ENCODE measurements around the gene BPTF.
"Not testable (repeated sequence)": the region's sequence is repeated elsewhere in the genome, so short reads cannot be mapped to it uniquely, and the experiment has no call there.

The BPTF gene

DNA sequence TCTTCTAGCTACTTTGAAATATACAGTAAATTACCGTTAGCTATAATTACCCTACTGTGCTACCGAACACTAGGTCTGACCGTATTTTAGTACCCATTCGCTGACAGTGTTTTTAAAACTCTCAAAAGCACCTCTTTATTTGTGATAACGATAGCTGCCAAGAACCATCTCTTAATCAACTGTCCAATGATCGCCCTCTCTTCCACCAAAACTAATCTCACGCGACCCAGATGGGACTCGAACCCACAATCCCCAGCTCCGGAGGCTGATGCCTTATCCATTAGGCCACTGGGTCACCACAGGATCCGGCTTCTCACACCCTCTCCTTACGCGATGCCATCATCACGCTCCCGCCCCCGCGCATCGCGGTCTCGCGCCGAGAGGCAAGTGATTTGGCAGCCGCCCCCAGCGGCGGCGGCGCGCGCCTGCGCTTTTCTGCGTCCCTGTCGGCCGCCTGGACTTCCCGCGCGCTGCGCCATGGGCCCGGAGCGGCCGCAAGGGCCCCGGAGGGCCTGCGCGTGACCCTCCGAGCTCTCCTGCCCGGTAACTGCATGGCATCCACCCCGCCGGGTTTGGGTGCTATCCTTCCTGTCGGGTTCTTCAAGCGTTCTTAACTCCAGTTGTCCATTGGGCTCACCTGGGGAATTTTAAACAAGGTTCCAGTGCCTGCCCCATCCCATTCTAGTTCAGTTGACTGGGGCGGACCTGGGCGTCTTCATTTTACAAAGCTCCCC is 194.5 kb downstream of the BPTF start:
- no peaks in the 10 kb centered on the region for H3K27me3 ChIP-seq (ENCODE audit: control insufficient read depth, insufficient read depth, low read length)
- H3K4me3 ChIP-seq (ENCODE audit: low read depth, low read length) = peak overlapping the region; percentile 87
- H3K4me1 ChIP-seq = peaks cover 4% of the 10 kb centered on the region
- H3K36me3 ChIP-seq (ENCODE audit: control insufficient read depth, insufficient read depth, low read length) = no peaks in the 10 kb centered on the region
- H3K4me2 ChIP-seq (ENCODE audit: low read length) = peak overlapping the region; percentile 98
- peak overlapping the region; percentile 74 for H3K9ac ChIP-seq
- H3K27ac ChIP-seq = peak overlapping the region; percentile 87
- H3K79me2 ChIP-seq = no peaks in the 10 kb centered on the region
- TF ChIP-seq, protein P1, sequence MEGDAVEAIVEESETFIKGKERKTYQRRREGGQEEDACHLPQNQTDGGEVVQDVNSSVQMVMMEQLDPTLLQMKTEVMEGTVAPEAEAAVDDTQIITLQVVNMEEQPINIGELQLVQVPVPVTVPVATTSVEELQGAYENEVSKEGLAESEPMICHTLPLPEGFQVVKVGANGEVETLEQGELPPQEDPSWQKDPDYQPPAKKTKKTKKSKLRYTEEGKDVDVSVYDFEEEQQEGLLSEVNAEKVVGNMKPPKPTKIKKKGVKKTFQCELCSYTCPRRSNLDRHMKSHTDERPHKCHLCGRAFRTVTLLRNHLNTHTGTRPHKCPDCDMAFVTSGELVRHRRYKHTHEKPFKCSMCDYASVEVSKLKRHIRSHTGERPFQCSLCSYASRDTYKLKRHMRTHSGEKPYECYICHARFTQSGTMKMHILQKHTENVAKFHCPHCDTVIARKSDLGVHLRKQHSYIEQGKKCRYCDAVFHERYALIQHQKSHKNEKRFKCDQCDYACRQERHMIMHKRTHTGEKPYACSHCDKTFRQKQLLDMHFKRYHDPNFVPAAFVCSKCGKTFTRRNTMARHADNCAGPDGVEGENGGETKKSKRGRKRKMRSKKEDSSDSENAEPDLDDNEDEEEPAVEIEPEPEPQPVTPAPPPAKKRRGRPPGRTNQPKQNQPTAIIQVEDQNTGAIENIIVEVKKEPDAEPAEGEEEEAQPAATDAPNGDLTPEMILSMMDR (IDR thresholded peaks at IDR 0.05) = peak; percentile 60
- H3K9me3 ChIP-seq (ENCODE audit: control insufficient read depth, low read length) = no peaks in the 10 kb centered on the region
- H2AFZ ChIP-seq = peak overlapping the region; percentile 99

DNA sequence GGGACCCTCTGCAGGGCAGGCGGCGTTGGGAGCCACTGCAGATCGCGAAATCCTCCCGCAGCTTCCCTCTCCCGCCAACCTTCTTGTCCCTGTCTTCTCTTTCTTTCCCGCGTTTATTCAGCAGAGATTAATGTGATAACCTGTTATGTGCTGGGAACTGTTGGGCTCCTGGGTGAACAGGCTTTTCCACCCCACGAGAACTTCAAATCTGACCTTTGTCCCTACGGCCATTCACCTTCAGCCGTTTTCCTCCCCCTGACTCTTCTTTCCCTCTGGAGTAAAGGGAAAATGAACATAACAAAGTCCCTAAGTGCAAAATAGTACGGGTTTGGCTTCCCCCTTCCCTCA is 195.1 kb downstream of the BPTF start:
- Histone ChIP-seq H3K36me3 (ENCODE audit: control insufficient read depth, insufficient read depth, low read length) (no peaks in the 10 kb centered on the region), H3K27ac (peak overlapping the region; percentile 87), H2AFZ (peak overlapping the region; percentile 99), H3K4me1 (peaks cover 4% of the 10 kb centered on the region), H3K79me2 (no peaks in the 10 kb centered on the region), H3K27me3 (ENCODE audit: control insufficient read depth, insufficient read depth, low read length) (no peaks in the 10 kb centered on the region), H3K9ac (peak overlapping the region; percentile 74), H3K4me3 (ENCODE audit: low read depth, low read length) (peak overlapping the region; percentile 87), H3K9me3 (ENCODE audit: control insufficient read depth, low read length) (no peaks in the 10 kb centered on the region), H3K4me2 (ENCODE audit: low read length) (peak overlapping the region; percentile 98)
- TF ChIP-seq, protein P1 (IDR thresholded peaks at IDR 0.05) = no peak

DNA sequence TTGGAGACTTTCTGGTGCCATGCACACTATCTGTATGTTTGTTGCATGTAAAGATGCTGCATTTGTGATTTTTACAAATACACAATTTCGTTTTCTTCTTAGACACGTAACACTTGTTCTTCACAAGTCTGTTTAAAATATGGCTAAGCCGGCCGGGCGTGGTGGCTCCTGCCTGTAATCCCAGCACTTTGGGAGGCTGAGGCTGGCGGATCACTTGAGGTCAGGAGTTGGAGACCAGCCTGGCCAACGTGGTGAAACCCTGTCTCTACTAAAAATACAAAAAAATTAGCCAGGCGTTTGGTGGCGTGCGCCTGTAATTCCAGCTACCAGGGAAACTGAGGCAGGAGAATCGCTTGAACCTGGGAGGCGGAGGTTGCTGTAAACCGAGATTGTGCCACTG is 195.5 kb downstream of the BPTF start:
- not testable (repeated sequence) for H3K4me1 ChIP-seq; H3K9me3 ChIP-seq (ENCODE audit: control insufficient read depth, low read length); H3K27me3 ChIP-seq (ENCODE audit: control insufficient read depth, insufficient read depth, low read length); H3K9ac ChIP-seq; H3K36me3 ChIP-seq (ENCODE audit: control insufficient read depth, insufficient read depth, low read length); H3K79me2 ChIP-seq
- Histone ChIP-seq H3K4me2 (ENCODE audit: low read length) (peak overlapping the region; percentile 98), H2AFZ (peak overlapping the region; percentile 99), H3K27ac (peak overlapping the region; percentile 87), H3K4me3 (ENCODE audit: low read depth, low read length) (peak overlapping the region; percentile 87)

DNA sequence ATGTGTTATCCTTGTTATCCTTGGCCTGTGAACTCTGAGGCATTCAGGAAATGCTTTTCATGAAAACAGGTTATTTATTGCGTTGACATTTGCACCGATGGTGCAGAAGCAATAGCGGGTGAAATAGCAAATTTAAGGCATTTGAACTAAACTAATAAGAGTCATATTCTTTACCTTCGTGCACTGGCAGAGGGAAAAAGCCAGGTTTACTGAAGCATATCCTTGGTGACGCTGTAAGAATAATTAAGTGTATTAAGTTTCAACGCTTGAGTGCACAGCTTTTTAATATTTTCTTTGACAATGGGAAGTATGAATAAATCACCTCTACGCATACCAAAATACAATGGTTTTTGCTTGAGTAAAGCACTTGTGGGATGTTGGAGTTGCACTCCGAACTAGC is 196.7 kb downstream of the BPTF start:
- H3K4me2 ChIP-seq (ENCODE audit: low read length) = no peak overlapping the region
- no peaks in the 10 kb centered on the region for H3K27me3 ChIP-seq (ENCODE audit: control insufficient read depth, insufficient read depth, low read length)
- H2AFZ ChIP-seq = no peak overlapping the region
- H3K9ac ChIP-seq = no peak overlapping the region
- no peak overlapping the region for H3K4me3 ChIP-seq (ENCODE audit: low read depth, low read length)
- no peaks in the 10 kb centered on the region for H3K79me2 ChIP-seq
- no peak overlapping the region for H3K27ac ChIP-seq
- H3K4me1 ChIP-seq = peaks cover 4% of the 10 kb centered on the region
- H3K9me3 ChIP-seq (ENCODE audit: control insufficient read depth, low read length) = no peaks in the 10 kb centered on the region
- H3K36me3 ChIP-seq (ENCODE audit: control insufficient read depth, insufficient read depth, low read length) = no peaks in the 10 kb centered on the region
- TF ChIP-seq, protein P1 (IDR thresholded peaks at IDR 0.05) = no peak

DNA sequence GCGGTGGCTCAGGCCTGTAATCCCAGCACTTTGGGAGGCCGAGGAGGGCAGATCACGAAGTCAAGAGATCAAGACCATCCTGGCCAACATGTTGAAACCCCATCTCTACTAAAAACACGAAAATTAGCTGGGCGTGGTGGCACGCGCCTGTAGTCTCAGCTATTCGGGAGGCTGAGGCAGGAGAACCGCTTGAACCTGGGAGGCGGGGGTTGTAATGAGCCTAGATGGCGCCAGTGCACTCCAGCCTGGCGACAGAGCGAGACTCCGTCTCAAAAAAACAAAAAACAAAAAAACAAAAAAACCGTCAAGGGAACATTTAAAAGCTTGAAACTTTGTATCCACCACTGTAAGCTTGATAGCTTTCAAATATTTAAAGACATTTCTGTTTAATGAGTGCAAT is 197.2 kb downstream of the BPTF start:
- H2AFZ ChIP-seq; H3K36me3 ChIP-seq (ENCODE audit: control insufficient read depth, insufficient read depth, low read length); H3K9me3 ChIP-seq (ENCODE audit: control insufficient read depth, low read length); H3K27ac ChIP-seq; H3K4me2 ChIP-seq (ENCODE audit: low read length); H3K79me2 ChIP-seq; H3K27me3 ChIP-seq (ENCODE audit: control insufficient read depth, insufficient read depth, low read length); H3K4me3 ChIP-seq (ENCODE audit: low read depth, low read length); H3K9ac ChIP-seq; H3K4me1 ChIP-seq: not testable (repeated sequence)

Measured in parathyroid adenoma (tissue), 2 donors.